SH-SY5Y (cell line): Measurements from ENCODE around the gene SMYD3.
A peak's percentile ranks its signal among the peaks of the same experiment; 100 is the strongest.

ENCODE experiments used
- GATA2 ChIP-seq: IDR thresholded peaks from 2 replicates; pipeline ENCODE4 v1.6.1; 2011; ENCODE audit warnings: mild to moderate bottlenecking, low read depth, low read length
- GATA3 ChIP-seq: IDR thresholded peaks from 2 replicates; pipeline ENCODE4 v1.6.1; 2011; ENCODE audit warnings: low read depth, mild to moderate bottlenecking, low read length, moderate library complexity

SMYD3 gene

GRCh38 chr1:245812278-245812677, 694.8 kb downstream of the SMYD3 start:
- TF ChIP-seq GATA2 (no peak), GATA3 (no peak)

GRCh38 chr1:245810789-245811337, 696.2 kb downstream of the SMYD3 start:
- TF ChIP-seq GATA3 (no peak), GATA2 (no peak)

- TF ChIP-seq GATA2, result no peak
Observed at GRCh38 chr1:245810181-245810769, 696.8 kb downstream of the SMYD3 start.

- TF ChIP-seq GATA3, result no peak
- TF ChIP-seq GATA2, result no peak
Observed at GRCh38 chr1:245809361-245809760, 697.7 kb downstream of the SMYD3 start.

GRCh38 chr1:245807954-245808719, 698.9 kb downstream of the SMYD3 start:
- no peak for TF ChIP-seq GATA3
- TF ChIP-seq GATA2, result peak; percentile 34; the same call in 1 of the 2 replicates

- TF ChIP-seq GATA3 (no peak), GATA2 (no peak)
Observed at GRCh38 chr1:245807306-245807705, 699.8 kb downstream of the SMYD3 start.

GRCh38 chr1:245805532-245805931, 701.5 kb downstream of the SMYD3 start:
- TF ChIP-seq GATA2, result no peak
- no peak for TF ChIP-seq GATA3

GRCh38 chr1:245804696-245805095, 702.4 kb downstream of the SMYD3 start:
- TF ChIP-seq GATA2, result no peak
- TF ChIP-seq GATA3, result no peak

GRCh38 chr1:245803666-245804037, 703.4 kb downstream of the SMYD3 start:
- TF ChIP-seq GATA3, result no peak
- TF ChIP-seq GATA2, result no peak

GRCh38 chr1:245802941-245803665, 704.0 kb downstream of the SMYD3 start:
- TF ChIP-seq GATA2 (no peak), GATA3 (no peak)

- TF ChIP-seq GATA3 (no peak), GATA2 (no peak)
Observed at GRCh38 chr1:245800901-245801605, 706.0 kb downstream of the SMYD3 start.

GRCh38 chr1:245798349-245798711, 708.7 kb downstream of the SMYD3 start:
- TF ChIP-seq GATA3, result no peak
- no peak for TF ChIP-seq GATA2

GRCh38 chr1:245797592-245798348, 709.3 kb downstream of the SMYD3 start:
- TF ChIP-seq GATA3 (no peak), GATA2 (no peak)
